Right lung (tissue), 5 donors: ENCODE results near the gene PAK2. TPM values are rescaled to one million over a fixed set of nuclear protein-coding genes. Genes with fewer than 3 reads are reported as not detected.
"Not testable (repeated sequence)": the region's sequence is repeated elsewhere in the genome, so short reads cannot be mapped to it uniquely, and the experiment has no call there.

Experiments
- DNase-seq, 2 donors: peaks; one replicate each; pipeline ENCODE4 v3.0.0-alpha.2; 2013
- polyA plus RNA-seq, 5 donors: library from polyadenylated mRNA; unstranded; fragments of 120-200 nt; gene quantifications; one replicate each; pipeline versions ENCODE4 v1.2.1 to v1.2.3, GENCODE V29; 2013; ENCODE audit warnings: inconsistent platforms in 1 of 5, low replicate concordance in 1 of 5; ENCODE audit not compliant: insufficient read length in 5 of 5, insufficient read depth in 1 of 5

Gene PAK2
- polyA plus RNA-seq, 5 donors, result 46.7 to 71.8 (median 64.5) TPM

GRCh38 chr3:196726788-196727675, 12.6 kb upstream of the PAK2 start:
- DNase-seq, result no peak

- DNase-seq, result no peak
These were observed 3.9 kb upstream of the PAK2 start for GRCh38 chr3:196735751-196736150.

GRCh38 chr3:196736670-196737374, 2.8 kb upstream of the PAK2 start:
- DNase-seq, result no peak

GRCh38 chr3:196737655-196738054, 2.0 kb upstream of the PAK2 start:
- no peak for DNase-seq

GRCh38 chr3:196740481-196741248, 1.0 kb downstream of the PAK2 start:
- DNase-seq, result peak; percentile 48 to 50

GRCh38 chr3:196741249-196741889, 1.7 kb downstream of the PAK2 start:
- DNase-seq, result no peak

- DNase-seq, result not testable (repeated sequence)
These were observed 3.9 kb downstream of the PAK2 start for GRCh38 chr3:196743569-196743968.

- DNase-seq, result no peak
These were observed 9.5 kb downstream of the PAK2 start for GRCh38 chr3:196749125-196749524.

GRCh38 chr3:196753201-196753600, 13.5 kb downstream of the PAK2 start:
- no peak for DNase-seq

- DNase-seq, result no peak
These were observed 14.7 kb downstream of the PAK2 start for GRCh38 chr3:196754091-196754981.

- no peak for DNase-seq
These were observed 17.1 kb downstream of the PAK2 start for GRCh38 chr3:196756732-196757131.

- DNase-seq, result no peak
These were observed 18.5 kb downstream of the PAK2 start for GRCh38 chr3:196757876-196758739.

GRCh38 chr3:196763179-196763578, 23.5 kb downstream of the PAK2 start:
- DNase-seq, result no peak

- DNase-seq, result no peak
These were observed 25.8 kb downstream of the PAK2 start for GRCh38 chr3:196765454-196765853.

- no peak for DNase-seq
These were observed 31.4 kb downstream of the PAK2 start for GRCh38 chr3:196771067-196771466.

GRCh38 chr3:196772102-196772501, 32.4 kb downstream of the PAK2 start:
- DNase-seq, result no peak

GRCh38 chr3:196772897-196773296, 33.2 kb downstream of the PAK2 start:
- no peak for DNase-seq

- DNase-seq, result no peak
These were observed 34.6 kb downstream of the PAK2 start for GRCh38 chr3:196774191-196774820.

GRCh38 chr3:196774848-196775422, 35.3 kb downstream of the PAK2 start:
- DNase-seq, result no peak
